HCT116 (cell line): ENCODE results near the gene TAS2R60. TPM values are rescaled to one million over a fixed set of nuclear protein-coding genes. Genes with fewer than 3 reads are reported as not detected.

Source experiments
- ATAC-seq: fragments of 200-7000 bp; cut with Tn5 transposase; 2 replicates; pipeline ENCODE4 v1.9.1; 2020; ENCODE audit warnings: mild to moderate bottlenecking, moderate library complexity
- BruUV-seq: library from RNA; stranded (reverse); fragments of 400-500 nt; replicated peaks from 2 replicates; lab custom pipeline; 2021; lab: Mats Ljungman, UMichigan
- CTCF ChIA-PET: fragments of 300-600 bp; sonication (Branson Sonifier 250); formaldehyde crosslinking; loops from one replicate; lab custom pipeline; 2021; ENCODE audit warnings: antibody characterized with exemption; lab: Charles Lee
- POLR2A ChIA-PET: fragments of 300-600, 350-600 bp; sonication (Branson Sonifier 250); formaldehyde crosslinking; loops from one replicate; lab custom pipeline; 2021; ENCODE audit warnings: antibody characterized with exemption; lab: Charles Lee
- RAD21 ChIA-PET, 2 experiments: fragments of 300-600 bp; sonication (Branson Sonifier 250); formaldehyde crosslinking; loops; one replicate each; lab custom pipeline; 2023; ENCODE audit warnings: low total read pairs in 2 of 2; ENCODE audit not compliant: uncharacterized antibody in 2 of 2, unreplicated experiment in 2 of 2, low non-redundant PET in 1 of 2; lab: Charles Lee
- DNase-seq: peaks from one replicate; pipeline ENCODE4 v3.0.0-alpha.2; 2010; ENCODE audit warnings: low read depth, low spot score
- H2AFZ ChIP-seq: fragments of 200-600 bp; shearing (Covaris generic), sonication (generic); 2 replicates; pipeline ENCODE4 v1.6.1; 2017; ENCODE audit warnings: low read depth, mixed run types, mixed read lengths, antibody characterized with exemption, low read length; ENCODE audit not compliant: poor library complexity, severe bottlenecking
- H3K27ac ChIP-seq: 2 replicates; pipeline ENCODE4 v1.5.1; 2012; ENCODE audit warnings: low read depth, low read length
- H3K27me3 ChIP-seq: fragments of 200-600 bp; sonication (generic); 2 replicates; pipeline ENCODE4 v1.6.1; 2016; ENCODE audit warnings: mixed run types, low read length, mixed read lengths; ENCODE audit not compliant: insufficient read depth
- H3K36me3 ChIP-seq, 2 experiments: fragments of 200-500 bp in 1 of 2; fragments of 200-600 bp in 1 of 2; sonication (Bioruptor generic) in 1 of 2; sonication (generic) in 1 of 2; 2 replicates each; pipeline versions ENCODE4 v1.5.1 to v1.6.1; 2014 to 2016; ENCODE audit warnings: low read length in 2 of 2, inconsistent platforms in 1 of 2, mixed read lengths in 1 of 2, mixed run types in 1 of 2; ENCODE audit not compliant: insufficient read depth in 2 of 2, control insufficient read depth in 1 of 2
- H3K4me1 ChIP-seq, 2 experiments: fragments of 200-600 bp in 1 of 2; sonication (generic) in 1 of 2; 2 replicates each; pipeline versions ENCODE4 v1.5.1 to v1.6.1; 2012 to 2017; ENCODE audit warnings: low read length in 2 of 2, inconsistent platforms in 1 of 2, mild to moderate bottlenecking in 1 of 2, mixed read lengths in 1 of 2, mixed run types in 1 of 2, moderate library complexity in 1 of 2; ENCODE audit not compliant: insufficient read depth in 2 of 2, control insufficient read depth in 1 of 2
- H3K4me2 ChIP-seq: fragments of 200-600 bp; sonication (generic); 2 replicates; pipeline ENCODE4 v1.6.1; 2017; ENCODE audit warnings: mixed run types, low read length, mixed read lengths
- H3K4me3 ChIP-seq, 2 experiments: fragments of 200-600 bp in 1 of 2; sonication (generic) in 1 of 2; replicated peaks in 1 of 2; 2 replicates each; pipeline ENCODE4 v1.5.1; 2011 to 2016; ENCODE audit warnings: low read length in 2 of 2, control low read depth in 1 of 2, low read depth in 1 of 2, mild to moderate bottlenecking in 1 of 2, mixed read lengths in 1 of 2, mixed run types in 1 of 2
- H3K79me2 ChIP-seq: fragments of 200-600 bp; sonication (generic); 2 replicates; pipeline ENCODE4 v1.6.1; 2017; ENCODE audit warnings: mild to moderate bottlenecking, mixed run types, low read length, moderate library complexity, mixed read lengths; ENCODE audit not compliant: insufficient read depth
- H3K9ac ChIP-seq: fragments of 200-600 bp; sonication (generic); 2 replicates; pipeline ENCODE4 v1.6.1; 2016; ENCODE audit warnings: low read length, mixed read lengths
- H3K9me2 ChIP-seq: fragments of 200-600 bp; sonication (generic), shearing (Covaris generic); 2 replicates; pipeline ENCODE4 v1.6.1; 2017; ENCODE audit warnings: mixed run types, mild to moderate bottlenecking, moderate library complexity; ENCODE audit not compliant: insufficient read depth
- H3K9me3 ChIP-seq, 2 experiments: fragments of 200-500 bp in 1 of 2; fragments of 200-600 bp in 1 of 2; sonication (Bioruptor generic) in 1 of 2; sonication (generic) in 1 of 2; 2 replicates each; pipeline ENCODE4 v1.6.1; 2014 to 2017; ENCODE audit warnings: low read length in 2 of 2, mixed read lengths in 2 of 2, inconsistent platforms in 1 of 2, low read depth in 1 of 2, mild to moderate bottlenecking in 1 of 2, mixed run types in 1 of 2, moderate library complexity in 1 of 2; ENCODE audit not compliant: control insufficient read depth in 1 of 2, insufficient read depth in 1 of 2
- H4K20me1 ChIP-seq: fragments of 200-600 bp; sonication (generic), shearing (Covaris generic); 2 replicates; pipeline ENCODE4 v1.6.1; 2017; ENCODE audit warnings: mixed run types, mild to moderate bottlenecking, moderate library complexity; ENCODE audit not compliant: insufficient read depth
- ATF3 ChIP-seq: IDR thresholded peaks from 2 replicates; pipeline ENCODE4 v1.6.1; 2012
- CEBPB ChIP-seq: IDR thresholded peaks from 2 replicates; pipeline ENCODE4 v1.6.1; 2012; ENCODE audit warnings: low read depth
- CTCF ChIP-seq, 3 experiments: fragments of 200-600 bp in 1 of 3; sonication (generic) in 1 of 3; IDR thresholded peaks in 2 of 3; conservative IDR thresholded peaks in 1 of 3; 2 replicates each; pipeline ENCODE4 v1.5.1; 2012 to 2017; ENCODE audit warnings: low read depth in 2 of 3, low read length in 2 of 3, antibody characterized with exemption in 1 of 3, borderline replicate concordance in 1 of 3, control low read depth in 1 of 3, mild to moderate bottlenecking in 1 of 3, mixed read lengths in 1 of 3, mixed run types in 1 of 3, moderate library complexity in 1 of 3; ENCODE audit not compliant: insufficient read depth in 1 of 3
- ELF1 ChIP-seq: IDR thresholded peaks from 2 replicates; pipeline ENCODE4 v1.6.1; 2012; ENCODE audit warnings: low read depth, borderline replicate concordance
- EZH2phosphoT487 ChIP-seq: fragments of 200-600 bp; IDR thresholded peaks from 2 replicates; pipeline ENCODE4 v1.6.1; 2018; ENCODE audit warnings: antibody characterized with exemption, borderline replicate concordance
- FOSL1 ChIP-seq: IDR thresholded peaks from 2 replicates; pipeline ENCODE4 v1.6.1; 2012; ENCODE audit warnings: low read depth
- MAX ChIP-seq: IDR thresholded peaks from 2 replicates; pipeline ENCODE4 v1.6.1; 2012
- POLR2AphosphoS5 ChIP-seq: IDR thresholded peaks from 2 replicates; pipeline ENCODE4 v1.6.1; 2011; ENCODE audit warnings: mild to moderate bottlenecking, low read depth, low read length, moderate library complexity
- SP1 ChIP-seq: IDR thresholded peaks from 2 replicates; pipeline ENCODE4 v1.6.1; 2012; ENCODE audit warnings: low read depth
- YY1 ChIP-seq: IDR thresholded peaks from 2 replicates; pipeline ENCODE4 v1.6.1; 2011; ENCODE audit warnings: low read length, low read depth, moderate library complexity, mild to moderate bottlenecking; ENCODE audit not compliant: insufficient replicate concordance; ENCODE audit errors: extremely low read depth
- ZNF274 ChIP-seq: fragments of 200-500 bp; sonication (Bioruptor generic); IDR thresholded peaks from 2 replicates; pipeline ENCODE4 v1.6.1; 2014; ENCODE audit warnings: mild to moderate bottlenecking, low read depth, low read length, inconsistent platforms
- intact Hi-C: fragments of 100-400 bp; cut with micrococcal nuclease; formaldehyde crosslinking; loops from 2 replicates; pipeline ENCODE4 v1.10.0; 2022
- total RNA-seq: library from RNA; stranded (reverse); gene quantifications from one replicate; pipeline ENCODE4 v1.2.1, GENCODE V29; 2021; ENCODE audit not compliant: unreplicated experiment

The TAS2R60 gene
- total RNA-seq, 1 experiment from 2014 or later, result not detected

GRCh38 chr7:143462045-143462444 is 18.8 kb downstream of the TAS2R60 start:
- Histone ChIP-seq H3K9me2 (no peaks in the 10 kb centered on the region), H3K27ac (no peak overlapping the region), H3K27me3 (no peaks in the 10 kb centered on the region), H3K36me3 (no peaks in the 10 kb centered on the region), H3K79me2 (no peaks in the 10 kb centered on the region), H3K4me3 (no peak overlapping the region), H4K20me1 (no peaks in the 10 kb centered on the region), H2AFZ (no peak overlapping the region), H3K4me1 (no peaks in the 10 kb centered on the region), H3K9me3 (no peaks in the 10 kb centered on the region), H3K9ac (no peak overlapping the region), H3K4me2 (no peak overlapping the region)
- TF ChIP-seq ATF3, result no peak
- no peak for TF ChIP-seq ELF1
- no peak for TF ChIP-seq EZH2phosphoT487
- no peak for TF ChIP-seq ZNF274
- no peak for TF ChIP-seq YY1
- no peak for TF ChIP-seq POLR2AphosphoS5
- no peak for TF ChIP-seq SP1
- TF ChIP-seq CEBPB, result no peak
- no peak for TF ChIP-seq FOSL1
- no peak for TF ChIP-seq CTCF (IDR thresholded peaks at IDR 0.05 in 2 of 3, conservative IDR thresholded peaks at IDR 0.05 in 1 of 3; ENCODE audit: borderline replicate concordance in 1 of 3, insufficient read depth in 1 of 3, low read depth in 2 of 3, low read length in 2 of 3)
- TF ChIP-seq MAX, result no peak
- ATAC-seq, result no peak
- DNase-seq, result no peak
- RAD21 ChIA-PET, result no interaction called here
- CTCF ChIA-PET, result no interaction called here
- intact Hi-C loops, result no loop called here
- POLR2A ChIA-PET, result interaction anchor here (0.9 kb wide), 1 partner anchor 10 kb away, joined by 3 read pairs; no protein-coding TSS in a partner anchor
- no TSS peak for BruUV-seq
